DOHH2 (cell line): ENCODE data around the gene DGKB.

Experiments
- EZH2phosphoT487 ChIP-seq: fragments of 200-600 bp; sonication (generic); IDR thresholded peaks from 2 replicates; pipeline ENCODE4 v1.6.1; 2017; ENCODE audit warnings: borderline replicate concordance, mild to moderate bottlenecking, antibody characterized with exemption, low read length, moderate library complexity, mixed read lengths
- TF ChIP-seq, protein P1 (sequence below): fragments of 200-600 bp; sonication (generic); IDR thresholded peaks from one replicate; pipeline ENCODE4 v1.5.1; 2014; ENCODE audit warnings: antibody characterized with exemption, mild to moderate bottlenecking, low read depth, low read length; ENCODE audit not compliant: poor library complexity, severe bottlenecking

GRCh38 chr7:14666304-14666703, 236.2 kb downstream of the DGKB start:
- TF ChIP-seq, protein P1, sequence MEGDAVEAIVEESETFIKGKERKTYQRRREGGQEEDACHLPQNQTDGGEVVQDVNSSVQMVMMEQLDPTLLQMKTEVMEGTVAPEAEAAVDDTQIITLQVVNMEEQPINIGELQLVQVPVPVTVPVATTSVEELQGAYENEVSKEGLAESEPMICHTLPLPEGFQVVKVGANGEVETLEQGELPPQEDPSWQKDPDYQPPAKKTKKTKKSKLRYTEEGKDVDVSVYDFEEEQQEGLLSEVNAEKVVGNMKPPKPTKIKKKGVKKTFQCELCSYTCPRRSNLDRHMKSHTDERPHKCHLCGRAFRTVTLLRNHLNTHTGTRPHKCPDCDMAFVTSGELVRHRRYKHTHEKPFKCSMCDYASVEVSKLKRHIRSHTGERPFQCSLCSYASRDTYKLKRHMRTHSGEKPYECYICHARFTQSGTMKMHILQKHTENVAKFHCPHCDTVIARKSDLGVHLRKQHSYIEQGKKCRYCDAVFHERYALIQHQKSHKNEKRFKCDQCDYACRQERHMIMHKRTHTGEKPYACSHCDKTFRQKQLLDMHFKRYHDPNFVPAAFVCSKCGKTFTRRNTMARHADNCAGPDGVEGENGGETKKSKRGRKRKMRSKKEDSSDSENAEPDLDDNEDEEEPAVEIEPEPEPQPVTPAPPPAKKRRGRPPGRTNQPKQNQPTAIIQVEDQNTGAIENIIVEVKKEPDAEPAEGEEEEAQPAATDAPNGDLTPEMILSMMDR: no peak
- TF ChIP-seq EZH2phosphoT487: no peak
